Colonic mucosa (tissue), 4 donors: ENCODE data around the gene PI4K2A. TPM values are rescaled to one million over a fixed set of nuclear protein-coding genes. Genes with fewer than 3 reads are reported as not detected.
A peak's percentile ranks its signal among the peaks of the same experiment; 100 is the strongest.
"Not testable (repeated sequence)": the region's sequence is repeated elsewhere in the genome, so short reads cannot be mapped to it uniquely, and the experiment has no call there.

Experiments
- DNase-seq: peaks from one replicate; pipeline ENCODE4 v3.0.0-alpha.2; 2020
- H3K27ac ChIP-seq: fragments of 200-600 bp; one replicate; pipeline ENCODE4 v1.8.0; 2021
- H3K27me3 ChIP-seq: fragments of 200-600 bp; one replicate; pipeline ENCODE4 v1.8.0; 2021
- H3K36me3 ChIP-seq: fragments of 200-600 bp; one replicate; pipeline ENCODE4 v1.8.0; 2021
- H3K4me1 ChIP-seq: fragments of 200-600 bp; one replicate; pipeline ENCODE4 v1.8.0; 2021; ENCODE audit warnings: mild to moderate bottlenecking
- H3K4me3 ChIP-seq: fragments of 200-600 bp; one replicate; pipeline ENCODE4 v1.8.0; 2021
- H3K9ac ChIP-seq, 2 donors: one replicate each; pipeline ENCODE4 v1.7.0; 2013; ENCODE audit warnings: control low read depth in 2 of 2, low read depth in 2 of 2, low read length in 2 of 2
- H3K9me3 ChIP-seq: fragments of 200-600 bp; one replicate; pipeline ENCODE4 v1.8.0; 2021
- intact Hi-C: fragments of 100-400 bp; cut with DNase I; formaldehyde crosslinking; loops from one replicate; pipeline ENCODE4 v1.14.1; 2022
- total RNA-seq, 2 donors: library from RNA; stranded (reverse); fragmentation: NEBNext Ultra II Directional in 1 of 2; extraction: Animal tissue kit (Norgen Biotek cat#: 25700) in 1 of 2; gene quantifications; one replicate each; pipeline ENCODE4 v1.2.1, GENCODE V29; 2021
- TF ChIP-seq, protein P1 (sequence below): fragments of 200-600 bp; IDR thresholded peaks from one replicate; pipeline ENCODE4 v1.8.0; 2022; ENCODE audit warnings: antibody characterized with exemption, mild to moderate bottlenecking
- donor health status: healthy.
- donor health status: DM: no; HTN: no; CAD: no.
- donor health status: DM: no; HTN: no; CAD: no.

Gene PI4K2A
- total RNA-seq, 2 donors from 2014 or later = 10.6 to 11.0 TPM

DNA sequence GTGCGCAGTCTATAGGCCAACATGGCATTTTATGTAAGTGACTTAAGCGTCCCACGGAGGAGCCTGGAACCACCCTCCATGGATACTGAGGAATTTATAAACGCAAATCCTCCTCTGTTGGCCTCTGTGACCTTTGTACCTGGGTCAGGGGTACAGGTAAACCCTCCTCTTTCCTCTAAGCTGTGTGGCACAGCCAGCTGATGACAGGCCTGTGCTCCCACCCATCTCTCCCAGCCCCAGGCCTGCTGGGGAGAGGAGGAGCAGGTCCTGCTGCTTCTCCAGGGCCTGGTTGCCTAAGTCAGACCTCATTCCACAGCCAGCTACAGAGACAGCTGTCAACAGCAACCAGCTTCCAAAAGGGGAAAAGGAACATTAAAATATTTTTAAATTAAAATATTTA lies 41.6 kb downstream of the PI4K2A start:
- peak overlapping the region; percentile 37 to 52 for H3K9ac ChIP-seq
- peaks cover 14% of the 10 kb centered on the region for H3K4me1 ChIP-seq
- DNase-seq = peak; percentile 56
- H3K9me3 ChIP-seq = no peaks in the 10 kb centered on the region
- no peaks in the 10 kb centered on the region for H3K36me3 ChIP-seq
- intact Hi-C loops = no loop called here
- no peaks in the 10 kb centered on the region for H3K27me3 ChIP-seq
- H3K27ac ChIP-seq = peak overlapping the region; percentile 86
- TF ChIP-seq, protein P1, sequence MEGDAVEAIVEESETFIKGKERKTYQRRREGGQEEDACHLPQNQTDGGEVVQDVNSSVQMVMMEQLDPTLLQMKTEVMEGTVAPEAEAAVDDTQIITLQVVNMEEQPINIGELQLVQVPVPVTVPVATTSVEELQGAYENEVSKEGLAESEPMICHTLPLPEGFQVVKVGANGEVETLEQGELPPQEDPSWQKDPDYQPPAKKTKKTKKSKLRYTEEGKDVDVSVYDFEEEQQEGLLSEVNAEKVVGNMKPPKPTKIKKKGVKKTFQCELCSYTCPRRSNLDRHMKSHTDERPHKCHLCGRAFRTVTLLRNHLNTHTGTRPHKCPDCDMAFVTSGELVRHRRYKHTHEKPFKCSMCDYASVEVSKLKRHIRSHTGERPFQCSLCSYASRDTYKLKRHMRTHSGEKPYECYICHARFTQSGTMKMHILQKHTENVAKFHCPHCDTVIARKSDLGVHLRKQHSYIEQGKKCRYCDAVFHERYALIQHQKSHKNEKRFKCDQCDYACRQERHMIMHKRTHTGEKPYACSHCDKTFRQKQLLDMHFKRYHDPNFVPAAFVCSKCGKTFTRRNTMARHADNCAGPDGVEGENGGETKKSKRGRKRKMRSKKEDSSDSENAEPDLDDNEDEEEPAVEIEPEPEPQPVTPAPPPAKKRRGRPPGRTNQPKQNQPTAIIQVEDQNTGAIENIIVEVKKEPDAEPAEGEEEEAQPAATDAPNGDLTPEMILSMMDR = no peak
- H3K4me3 ChIP-seq = no peak overlapping the region

DNA sequence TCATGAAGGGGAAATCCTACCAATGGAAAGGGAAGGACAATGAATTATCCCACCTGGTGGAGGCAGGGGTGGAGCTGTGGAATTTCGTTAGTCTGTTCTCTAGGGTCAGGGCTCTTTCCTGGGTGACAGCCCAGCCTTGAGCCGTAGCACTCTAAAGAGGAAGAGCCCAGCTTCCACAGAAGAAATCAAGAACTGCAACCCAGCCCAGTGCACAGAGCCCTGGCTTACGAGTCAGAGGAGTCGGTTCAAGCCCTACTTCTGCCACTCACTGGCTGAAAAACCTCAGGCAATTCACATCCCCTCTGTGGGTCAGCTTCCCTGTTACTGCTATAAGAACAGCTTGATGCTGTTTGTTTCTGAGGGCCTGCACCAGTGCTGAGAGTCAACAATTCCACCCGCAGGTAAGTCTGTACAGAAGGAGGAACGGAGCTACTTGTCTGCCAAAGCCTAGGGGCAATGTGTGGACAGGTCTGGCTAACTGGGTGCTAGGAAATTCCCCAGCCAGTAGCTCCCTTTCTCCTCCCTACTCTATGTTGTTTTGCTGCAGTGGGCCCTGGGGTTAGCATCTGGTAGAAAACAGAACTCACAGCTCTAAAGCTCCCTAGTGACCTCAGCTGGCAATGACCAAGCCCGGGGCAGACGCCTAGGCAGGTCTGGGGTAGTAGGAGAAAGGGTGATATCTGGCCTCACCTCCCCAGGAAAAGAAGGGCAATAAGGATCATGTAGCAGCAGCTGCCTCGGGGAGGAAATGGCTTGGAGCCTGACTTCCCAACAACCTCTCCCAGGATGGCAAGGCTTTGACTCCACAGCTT lies 43.3 kb downstream of the PI4K2A start:
- no peaks in the 10 kb centered on the region for H3K36me3 ChIP-seq
- peak overlapping the region; percentile 8 for H3K4me3 ChIP-seq
- H3K4me1 ChIP-seq = peaks cover 21% of the 10 kb centered on the region
- H3K9ac ChIP-seq = peak overlapping the region; percentile 58 to 96
- H3K27me3 ChIP-seq = no peaks in the 10 kb centered on the region
- peak overlapping the region; percentile 86 for H3K27ac ChIP-seq
- no peaks in the 10 kb centered on the region for H3K9me3 ChIP-seq
- TF ChIP-seq, protein P1 = no peak
- intact Hi-C loops = no loop called here
- DNase-seq = peak; percentile 71

DNA sequence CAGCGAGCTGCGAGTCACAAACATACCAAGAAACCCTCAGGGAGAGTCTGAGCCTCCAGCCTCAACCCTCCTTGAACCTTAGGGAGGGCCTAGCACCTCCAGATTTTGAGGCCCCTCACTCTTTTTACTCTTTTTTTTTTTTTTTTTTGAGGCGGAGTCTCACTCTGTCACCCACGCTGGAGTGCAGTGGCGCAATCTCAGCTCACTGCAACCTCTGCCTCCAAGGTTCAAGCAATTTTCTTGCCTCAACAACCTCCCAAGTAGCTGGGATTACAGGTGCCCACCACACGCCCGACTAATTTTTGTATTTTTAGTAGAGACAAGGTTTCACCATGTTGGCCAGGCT lies 43.9 kb downstream of the PI4K2A start:
- H3K27me3 ChIP-seq, intact Hi-C loops, H3K9me3 ChIP-seq, DNase-seq, H3K36me3 ChIP-seq: not testable (repeated sequence)
- Histone ChIP-seq H3K27ac (peak overlapping the region; percentile 86), H3K4me3 (peak overlapping the region; percentile 8), H3K4me1 (peaks cover 21% of the 10 kb centered on the region), H3K9ac (peak overlapping the region; percentile 58 to 96)

DNA sequence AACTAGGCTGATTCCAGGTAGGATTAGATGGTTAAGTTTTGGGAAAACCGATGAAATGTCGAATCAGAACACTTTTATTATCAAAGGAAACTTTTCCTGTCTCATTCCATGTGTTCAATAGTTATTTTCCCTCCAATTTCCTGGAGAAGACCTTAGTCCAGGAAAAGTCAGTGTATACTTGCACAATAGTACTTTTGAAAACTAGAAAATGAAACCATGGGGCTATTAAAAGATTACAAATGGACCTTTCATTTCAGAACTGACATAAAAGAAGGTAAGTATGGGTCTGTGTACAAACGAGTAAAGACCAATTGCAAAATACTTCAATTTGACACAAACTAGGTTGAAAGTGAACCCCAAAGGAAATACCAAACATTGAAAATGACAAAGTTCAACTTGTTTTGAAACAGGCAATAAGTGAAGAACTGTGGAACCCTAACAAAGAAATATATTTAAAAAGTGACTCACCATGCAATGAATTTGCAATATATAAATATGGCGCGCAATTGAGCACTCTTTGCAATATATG lies 44.5 kb downstream of the PI4K2A start:
- H3K9ac ChIP-seq = peak overlapping the region; percentile 13 to 96
- DNase-seq = no peak
- H3K27me3 ChIP-seq = no peaks in the 10 kb centered on the region
- TF ChIP-seq, protein P1 = no peak
- no peaks in the 10 kb centered on the region for H3K36me3 ChIP-seq
- peak overlapping the region; percentile 51 for H3K4me3 ChIP-seq
- H3K4me1 ChIP-seq = peaks cover 21% of the 10 kb centered on the region
- H3K9me3 ChIP-seq = no peaks in the 10 kb centered on the region
- intact Hi-C loops = no loop called here
- peak overlapping the region; percentile 86 for H3K27ac ChIP-seq

DNA sequence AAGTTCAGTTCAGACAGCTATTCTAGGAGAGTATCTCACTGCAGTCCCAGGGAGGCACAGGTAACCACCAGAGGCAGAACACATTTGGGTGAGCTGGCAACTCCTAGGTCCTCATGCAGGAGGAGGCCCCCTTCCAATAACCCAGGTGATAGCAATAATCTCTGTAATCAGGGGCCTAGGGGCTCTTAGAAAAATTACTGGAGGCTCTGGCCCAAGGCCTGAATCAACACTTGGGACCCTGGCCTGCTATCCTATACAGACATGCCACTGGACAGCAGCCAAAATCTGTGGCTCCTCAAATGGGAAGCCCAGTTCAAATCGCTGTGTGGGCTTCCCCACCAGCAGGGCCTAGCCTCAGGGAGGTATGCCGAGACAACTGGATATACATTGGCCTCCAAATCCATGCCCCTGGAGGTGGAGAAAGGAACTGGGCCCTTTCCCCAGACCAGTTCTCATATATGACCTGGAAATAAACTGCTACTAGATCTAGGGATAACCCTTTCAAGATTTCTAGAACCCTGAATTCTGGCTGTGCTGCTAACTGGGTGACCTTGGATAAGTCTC lies 45.0 kb downstream of the PI4K2A start:
- intact Hi-C loops = no loop called here
- TF ChIP-seq, protein P1 = no peak
- DNase-seq = peak; percentile 59
- Histone ChIP-seq H3K9ac (peak overlapping the region; percentile 88 to 96), H3K27ac (peak overlapping the region; percentile 86), H3K4me3 (peak overlapping the region; percentile 51), H3K36me3 (no peaks in the 10 kb centered on the region), H3K27me3 (no peaks in the 10 kb centered on the region), H3K9me3 (no peaks in the 10 kb centered on the region), H3K4me1 (peaks cover 21% of the 10 kb centered on the region)
